Measurements from ENCODE around the gene KLK12.
"Not testable (repeated sequence)": the region's sequence is repeated elsewhere in the genome, so short reads cannot be mapped to it uniquely, and the experiment has no call there.

Gene KLK12

DNA sequence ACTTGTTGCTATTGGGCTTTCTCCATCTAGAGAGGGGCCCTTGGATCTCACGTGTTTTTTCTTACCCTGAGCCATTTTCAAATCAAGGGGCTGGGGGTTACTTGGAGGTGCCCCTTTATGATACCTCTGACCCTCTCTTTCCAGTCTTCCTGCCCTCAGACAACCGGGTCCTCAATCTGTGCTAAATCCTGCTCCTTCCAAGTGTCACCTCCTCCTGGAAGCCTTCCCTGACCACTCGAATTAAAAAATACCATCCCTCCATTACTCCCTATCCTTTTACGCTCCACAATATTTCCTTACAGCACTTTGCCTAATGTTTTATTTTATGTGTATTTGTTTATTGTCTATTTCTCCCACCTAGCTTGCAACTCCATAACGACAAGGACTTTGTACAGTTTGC, 36.7 kb downstream of the KLK12 start:
- no peak overlapping the region for H3K27ac Mint-ChIP-seq
- H3K4me3 Mint-ChIP-seq: no peak overlapping the region
- no peaks in the 10 kb centered on the region for H3K4me1 Mint-ChIP-seq (ENCODE audit: low read depth)
- H3K36me3 Mint-ChIP-seq: no peaks in the 10 kb centered on the region
- H3K9me3 Mint-ChIP-seq (ENCODE audit: low read depth): peaks cover 3% of the 10 kb centered on the region
- H3K27me3 Mint-ChIP-seq: peaks cover 23% of the 10 kb centered on the region

DNA sequence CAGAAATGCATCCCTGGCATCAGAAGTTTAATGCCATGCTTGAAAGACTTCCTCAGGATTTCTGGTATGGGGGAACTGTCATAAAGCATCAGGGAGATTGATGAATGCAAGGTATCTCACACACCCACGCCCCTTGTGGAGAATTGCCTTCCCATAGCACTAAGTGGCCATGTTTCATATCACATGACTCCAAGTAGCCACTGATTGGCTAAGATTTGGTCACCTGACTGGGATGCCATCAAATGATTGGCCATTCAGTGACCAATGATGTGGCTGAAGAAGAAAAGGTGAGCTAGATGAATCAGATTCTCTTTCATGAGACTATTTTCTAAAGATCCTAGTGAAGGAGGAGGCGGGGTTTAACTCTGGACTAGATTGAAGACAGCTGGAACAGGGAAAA, 40.7 kb downstream of the KLK12 start:
- Mint-ChIP-seq H3K9me3 (ENCODE audit: low read depth) (peaks cover 3% of the 10 kb centered on the region), H3K4me3 (no peak overlapping the region), H3K4me1 (ENCODE audit: low read depth) (no peaks in the 10 kb centered on the region), H3K27me3 (peaks cover 22% of the 10 kb centered on the region), H3K36me3 (no peaks in the 10 kb centered on the region), H3K27ac (no peak overlapping the region)

DNA sequence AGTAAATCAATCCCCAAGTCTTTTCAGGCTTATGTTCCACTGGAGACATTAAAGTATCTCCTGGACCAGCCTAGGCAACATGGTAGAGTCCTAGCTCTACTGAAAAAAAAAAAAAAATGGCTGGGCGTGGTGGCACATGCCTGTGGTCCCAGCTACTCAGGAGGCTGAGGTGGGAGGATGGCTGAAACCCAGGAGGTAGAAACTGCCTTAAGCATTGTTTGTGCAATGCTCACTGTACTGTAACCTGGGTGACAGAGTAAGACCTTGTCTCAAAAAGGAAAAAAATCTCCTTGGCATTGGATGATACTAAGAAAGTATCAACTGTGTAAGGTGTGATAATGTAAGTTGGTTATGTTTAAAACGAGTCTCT, 42.2 kb downstream of the KLK12 start:
- peaks cover 19% of the 10 kb centered on the region for H3K27me3 Mint-ChIP-seq
- no peak overlapping the region for H3K4me3 Mint-ChIP-seq
- no peaks in the 10 kb centered on the region for H3K36me3 Mint-ChIP-seq
- H3K9me3 Mint-ChIP-seq (ENCODE audit: low read depth): peaks cover 3% of the 10 kb centered on the region
- no peak overlapping the region for H3K27ac Mint-ChIP-seq
- no peaks in the 10 kb centered on the region for H3K4me1 Mint-ChIP-seq (ENCODE audit: low read depth)

DNA sequence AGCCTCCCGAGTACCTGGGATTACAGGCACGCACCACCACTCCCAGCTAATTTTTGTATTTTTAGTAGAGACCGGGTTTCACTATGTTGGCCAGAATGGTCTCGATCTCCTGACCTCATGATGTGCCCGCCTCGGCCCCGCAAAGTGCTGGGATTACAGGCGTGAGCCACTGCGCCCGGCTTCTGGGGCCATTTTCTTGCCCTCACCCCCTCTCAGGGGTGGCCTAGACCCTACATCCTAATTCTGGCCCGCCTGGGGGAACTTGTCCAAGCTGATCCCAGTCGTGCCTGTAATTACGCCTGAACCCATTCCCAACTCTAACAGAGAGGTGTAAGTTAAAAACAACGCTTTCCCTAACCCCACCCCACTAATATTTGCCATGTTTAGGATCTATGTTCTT, 50.4 kb downstream of the KLK12 start:
- H3K9me3 Mint-ChIP-seq (ENCODE audit: low read depth): not testable (repeated sequence)

DNA sequence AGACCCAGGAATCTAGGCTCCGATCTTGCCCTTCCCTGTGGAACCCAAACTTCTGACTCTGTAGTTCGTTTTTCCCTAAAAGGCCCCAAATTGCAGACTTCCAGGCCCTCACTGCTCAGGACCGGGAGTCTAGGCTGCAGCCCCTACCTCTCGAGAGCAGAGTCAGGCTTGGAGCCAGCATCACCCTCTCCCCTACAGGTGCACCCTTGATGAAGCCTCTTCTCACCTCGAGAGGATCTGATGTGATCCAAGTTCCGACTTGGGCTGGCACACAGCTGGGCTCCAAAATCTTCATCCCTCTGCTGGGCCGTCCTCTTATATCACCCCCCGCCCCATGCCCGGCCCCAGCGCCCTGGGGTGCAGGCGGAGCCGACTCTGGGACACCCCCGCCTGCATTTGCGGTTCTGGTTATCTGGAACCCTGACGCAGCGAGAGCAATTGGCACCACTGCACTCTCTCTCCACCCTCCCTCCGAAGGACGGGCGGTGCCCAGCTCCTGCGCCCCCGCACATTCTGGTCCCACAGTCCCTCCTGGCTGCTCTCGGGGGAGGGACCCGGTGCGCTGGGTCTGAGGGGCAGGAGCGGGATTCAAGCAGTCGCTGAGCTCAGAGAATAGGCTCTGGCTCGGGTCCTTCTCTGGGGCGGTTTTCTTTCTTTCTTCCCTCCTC, 51.0 kb downstream of the KLK12 start, which contains the start of gene KLK7:
Gene KLK7, minus strand, starts transcription at position 293 of the 668 bp plus-strand sequence. CDS start 1,518 bp downstream, outside the sequence.
- H3K27me3 Mint-ChIP-seq: peaks cover 24% of the 10 kb centered on the region

More for the DNA sequence above, 50.4 kb downstream of the KLK12 start:
- H3K27me3 Mint-ChIP-seq: peaks cover 30% of the 10 kb centered on the region
- H3K27ac Mint-ChIP-seq; H3K4me1 Mint-ChIP-seq (ENCODE audit: low read depth); H3K36me3 Mint-ChIP-seq; H3K4me3 Mint-ChIP-seq: not testable (repeated sequence)

DNA sequence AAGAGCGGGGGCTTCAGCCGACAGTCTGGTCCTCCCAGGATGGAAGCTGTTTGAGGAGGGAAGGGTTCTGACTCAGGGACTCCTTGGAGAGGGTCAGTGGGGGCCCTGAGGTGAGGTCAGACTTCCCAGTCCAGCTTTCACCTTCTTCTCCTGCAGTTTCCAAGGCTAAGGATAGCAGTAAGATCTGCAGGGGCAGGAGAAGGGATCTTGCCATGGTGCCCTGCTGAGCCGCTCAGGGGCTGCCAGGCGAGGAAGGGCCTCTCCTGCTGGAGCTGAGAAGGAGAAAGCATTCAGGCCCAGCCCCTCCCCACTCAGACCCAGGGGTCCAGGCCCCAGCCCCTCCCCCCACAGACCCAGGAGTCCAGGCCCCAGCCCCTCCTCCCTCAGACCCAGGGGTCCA, 52.6 kb downstream of the KLK12 start:
- no peak overlapping the region for H3K4me3 Mint-ChIP-seq
- H3K9me3 Mint-ChIP-seq (ENCODE audit: low read depth): no peaks in the 10 kb centered on the region
- no peak overlapping the region for H3K27ac Mint-ChIP-seq
- H3K27me3 Mint-ChIP-seq: peaks cover 25% of the 10 kb centered on the region
- no peaks in the 10 kb centered on the region for H3K4me1 Mint-ChIP-seq (ENCODE audit: low read depth)
- H3K36me3 Mint-ChIP-seq: no peaks in the 10 kb centered on the region

More for the DNA sequence above, 51.0 kb downstream of the KLK12 start, which contains the start of gene KLK7:
- Mint-ChIP-seq H3K4me1 (ENCODE audit: low read depth) (no peaks in the 10 kb centered on the region), H3K4me3 (no peak within 1 kb of the TSS), H3K27ac (no peak within 1 kb of the TSS), H3K9me3 (ENCODE audit: low read depth) (no peaks in the 10 kb centered on the region), H3K36me3 (no peaks in the 10 kb centered on the region)

DNA sequence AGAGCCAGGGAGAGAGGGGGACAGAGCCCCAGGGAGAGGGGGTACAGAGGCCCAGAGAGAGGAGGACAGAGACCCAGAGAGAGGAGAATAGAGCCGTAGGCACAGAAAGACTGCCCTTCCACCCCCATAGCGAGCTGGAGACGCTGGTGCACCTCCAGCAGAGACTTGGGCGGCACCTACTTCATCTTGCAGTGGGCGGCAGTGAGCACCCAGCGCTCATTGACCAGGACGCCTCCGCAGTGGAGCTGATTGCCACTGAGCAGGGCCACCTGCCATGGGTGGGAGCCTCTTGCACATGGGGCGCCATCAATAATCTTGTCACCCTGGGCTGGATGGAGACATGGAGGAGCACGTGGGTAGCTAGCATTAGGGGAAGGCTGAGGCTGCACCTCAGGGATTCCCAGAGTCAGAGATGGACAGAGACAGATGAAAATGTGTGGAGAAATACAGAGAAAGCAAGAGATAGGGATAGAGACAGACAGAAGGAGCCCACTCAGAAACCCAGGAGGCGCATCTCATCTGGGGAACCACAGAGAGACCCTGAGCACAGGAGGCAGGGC, 53.1 kb downstream of the KLK12 start:
- Mint-ChIP-seq H3K9me3 (ENCODE audit: low read depth) (no peaks in the 10 kb centered on the region), H3K27me3 (peaks cover 27% of the 10 kb centered on the region), H3K27ac (no peak overlapping the region)

DNA sequence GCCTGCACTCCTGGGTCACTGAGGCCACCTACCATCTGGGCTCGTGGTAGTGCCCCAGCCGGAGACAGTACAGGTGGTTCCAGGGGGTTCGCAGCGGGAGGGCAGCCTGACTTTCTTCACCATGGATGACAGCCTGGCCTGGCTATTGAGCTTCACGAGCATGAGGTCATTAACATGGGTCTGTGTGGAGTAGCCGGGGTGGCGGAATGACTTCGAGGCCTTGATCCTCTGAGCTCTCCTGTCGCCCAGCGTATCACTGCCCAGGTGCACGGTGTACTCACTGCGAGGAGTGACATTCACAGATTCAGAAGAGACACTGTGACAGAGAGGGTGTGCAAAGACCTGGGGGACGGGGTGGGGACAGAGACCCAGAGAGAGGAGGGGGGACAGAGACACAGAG, 54.6 kb downstream of the KLK12 start:
- Mint-ChIP-seq H3K4me1 (ENCODE audit: low read depth) (no peaks in the 10 kb centered on the region), H3K27me3 (peaks cover 33% of the 10 kb centered on the region), H3K9me3 (ENCODE audit: low read depth) (no peaks in the 10 kb centered on the region), H3K36me3 (no peaks in the 10 kb centered on the region), H3K4me3 (no peak overlapping the region), H3K27ac (no peak overlapping the region)

More for the DNA sequence above, 53.1 kb downstream of the KLK12 start:
- Mint-ChIP-seq H3K4me1 (ENCODE audit: low read depth) (no peaks in the 10 kb centered on the region), H3K36me3 (no peaks in the 10 kb centered on the region), H3K4me3 (no peak overlapping the region)

DNA sequence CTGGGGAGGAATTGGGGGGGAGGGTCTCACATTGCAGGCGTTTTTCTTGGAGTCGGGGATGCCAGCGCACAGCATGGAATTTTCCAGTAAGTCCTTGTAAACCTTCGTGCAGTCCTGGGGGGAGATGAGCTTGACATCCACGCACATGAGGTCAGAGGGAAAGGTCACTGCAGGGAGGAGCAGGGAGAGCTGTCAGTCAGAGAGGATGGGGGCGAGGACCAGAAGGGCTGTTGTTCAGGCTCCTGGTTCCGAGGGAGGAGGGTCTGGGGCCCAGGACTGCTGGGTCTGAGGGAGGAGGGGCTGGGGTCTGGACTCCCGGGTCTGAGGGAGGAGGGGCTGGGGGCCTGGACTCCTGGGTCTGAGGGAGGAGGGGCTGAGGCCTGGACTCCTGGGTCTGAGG, 55.0 kb downstream of the KLK12 start:
- Mint-ChIP-seq H3K27me3 (peaks cover 30% of the 10 kb centered on the region), H3K27ac (no peak overlapping the region), H3K4me3 (no peak overlapping the region), H3K4me1 (ENCODE audit: low read depth) (no peaks in the 10 kb centered on the region), H3K36me3 (no peaks in the 10 kb centered on the region), H3K9me3 (ENCODE audit: low read depth) (no peaks in the 10 kb centered on the region)

Data from activated naive CD8-positive, alpha-beta T cell (primary cell).